Raji (cell line): Measurements from ENCODE around the gene LRRC41.
A peak's percentile ranks its signal among the peaks of the same experiment; 100 is the strongest.

Experiments used
- POLR2A ChIP-seq: IDR thresholded peaks from 2 replicates; pipeline ENCODE4 v1.6.1; 2011; ENCODE audit warnings: low read depth, low read length, control low read depth; ENCODE audit not compliant: insufficient read depth

Gene LRRC41

DNA sequence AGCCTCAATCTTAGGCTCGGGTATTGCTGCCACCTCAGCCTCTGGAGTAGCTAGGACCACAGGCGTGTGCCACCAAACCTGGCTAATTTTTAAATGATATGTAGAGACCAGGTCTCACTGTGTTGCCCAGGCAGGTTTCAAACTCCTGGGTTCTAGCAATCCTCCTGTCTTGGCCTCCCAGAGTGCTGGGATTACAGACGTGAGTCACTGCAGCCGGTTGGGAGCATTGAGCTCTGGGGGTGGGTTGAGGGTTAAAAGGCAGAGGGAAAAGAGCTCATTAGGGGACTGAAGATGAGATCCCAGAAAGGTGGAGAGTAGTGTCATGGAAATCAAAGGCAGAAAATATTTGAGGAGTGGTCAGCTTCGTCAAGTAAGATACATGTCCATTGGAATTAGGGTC is 48.7 kb downstream of the LRRC41 start:
- TF ChIP-seq POLR2A: no peak

GRCh38 chr1:46248122-46248920 is 55.1 kb downstream of the LRRC41 start:
- no peak for TF ChIP-seq POLR2A

- TF ChIP-seq POLR2A: peak; percentile 90
Observed at GRCh38 chr1:46247436-46248121, 55.8 kb downstream of the LRRC41 start, which contains the start of gene RAD54L. Gene RAD54L, plus strand, starts transcription at chr1:46247763. Its CDS starts 643 bp downstream, at chr1:46248406.

GRCh38 chr1:46246548-46247435 is 56.6 kb downstream of the LRRC41 start:
- TF ChIP-seq POLR2A: no peak

DNA sequence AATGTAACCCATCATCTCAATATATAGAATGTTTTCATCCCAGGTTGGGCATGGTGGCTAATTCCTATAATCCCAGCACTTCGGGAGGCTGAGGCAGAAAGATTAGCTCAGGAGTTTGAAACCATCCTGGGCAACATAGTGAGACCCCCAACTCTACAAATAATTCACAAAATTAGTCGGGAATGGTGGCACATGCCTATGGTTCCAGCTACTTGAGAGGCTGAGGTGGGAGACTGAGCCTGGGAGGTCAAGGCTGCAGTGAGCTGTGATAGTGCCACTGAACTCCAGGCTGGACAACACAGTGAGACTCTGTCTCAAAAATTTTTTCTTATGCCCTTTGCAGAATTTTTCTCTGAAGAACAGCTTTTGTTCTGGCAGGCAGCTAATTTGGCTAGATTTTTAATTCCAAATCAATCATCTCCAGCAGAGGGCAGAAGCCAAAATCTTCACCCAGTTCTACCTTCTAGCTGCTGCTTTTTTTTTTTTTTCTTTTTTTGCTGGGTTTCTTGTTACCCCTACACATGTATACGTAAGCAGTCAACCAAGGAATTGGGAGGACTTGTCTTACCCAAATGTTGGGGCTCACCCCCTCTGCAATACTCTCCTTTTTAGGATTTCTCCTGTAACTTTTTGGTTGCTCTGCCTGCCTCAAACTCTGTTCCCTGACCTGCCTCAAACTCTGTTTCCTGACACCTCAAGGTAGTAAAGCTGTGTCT is 58.6 kb downstream of the LRRC41 start:
- TF ChIP-seq POLR2A: no peak

GRCh38 chr1:46242918-46243317 is 60.5 kb downstream of the LRRC41 start:
- no peak for TF ChIP-seq POLR2A

DNA sequence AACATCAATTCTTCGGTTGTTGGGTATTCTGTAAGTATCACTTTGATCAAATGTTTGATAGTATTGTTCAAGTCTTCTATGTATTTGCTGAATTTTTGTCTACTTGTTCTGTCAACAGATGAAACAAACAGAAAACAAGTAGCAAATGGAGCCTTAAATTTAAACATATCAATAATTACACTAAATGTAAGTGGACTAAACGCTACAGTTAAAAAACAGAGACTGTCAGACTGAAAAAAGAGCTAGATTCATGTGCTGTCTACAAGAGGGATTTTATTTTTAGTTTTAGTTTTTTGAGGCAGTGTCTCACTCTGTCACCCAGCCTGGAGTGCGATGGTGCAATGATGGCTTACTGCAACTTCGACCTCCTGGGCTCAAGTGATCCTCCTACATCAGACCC is 66.5 kb downstream of the LRRC41 start:
- no peak for TF ChIP-seq POLR2A
